Prostate gland (tissue), 2 donors: ENCODE measurements around the gene LPCAT3.

Experiments
- CTCF ChIP-seq, 4 experiments: fragments of 200-600 bp in 2 of 4; fragments of 450-650 bp in 2 of 4; sonication (generic) in 2 of 4; IDR thresholded peaks; 1 replicate in 3 of 4; 2 replicates in 1 of 4; pipeline ENCODE4 v1.5.1; 2016 to 2019; ENCODE audit warnings: antibody characterized with exemption in 4 of 4, mild to moderate bottlenecking in 2 of 4, moderate library complexity in 2 of 4
- POLR2A ChIP-seq: fragments of 450-650 bp; IDR thresholded peaks from one replicate; pipeline ENCODE4 v1.6.1; 2016; ENCODE audit warnings: antibody characterized with exemption, mild to moderate bottlenecking

- TF ChIP-seq CTCF (IDR thresholded peaks at IDR 0.05): no peak
- no peak for TF ChIP-seq POLR2A
Observed at GRCh38 chr12:6936194-6936635, 82.1 kb downstream of the LPCAT3 start.
